ENCODE results near the gene IL1R2.
A peak's percentile ranks its signal among the peaks of the same experiment; 100 is the strongest.

DNA sequence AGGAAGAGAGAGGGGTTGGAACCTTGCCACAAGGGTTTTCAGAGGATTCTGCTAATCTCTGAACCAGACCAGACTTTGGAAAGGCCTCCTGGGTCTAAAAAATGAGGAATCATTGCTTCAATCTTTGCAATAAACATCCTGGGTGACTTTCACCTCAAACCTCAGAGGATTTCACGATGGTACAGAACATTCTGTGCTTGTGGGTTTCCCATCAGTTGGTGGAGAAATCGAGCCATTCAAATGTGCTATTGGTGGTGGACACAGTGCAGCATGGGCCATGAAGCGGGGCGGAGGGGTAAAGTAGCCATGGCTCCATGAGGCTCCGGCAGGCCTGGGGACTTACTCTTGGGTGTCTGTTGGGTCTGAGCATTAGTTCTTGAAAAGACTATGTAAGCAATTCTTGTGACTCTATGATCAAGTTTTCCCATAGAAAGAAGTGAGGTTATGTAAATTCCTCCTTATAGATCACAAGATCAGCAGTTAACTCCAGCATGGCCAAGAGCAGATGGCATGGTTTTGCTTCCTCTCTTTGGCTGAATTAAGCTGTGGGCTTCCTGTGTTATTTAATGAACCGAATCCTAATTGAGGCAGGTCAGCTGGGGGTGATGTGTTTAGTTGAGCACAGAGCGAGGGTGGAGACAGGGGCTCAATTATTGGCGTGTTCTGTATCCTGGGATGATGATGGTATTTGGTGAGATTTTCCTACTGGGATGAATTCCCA is 1.9 kb upstream of the IL1R2 start:
- TF ChIP-seq CTCF (IDR thresholded peaks at IDR 0.05) (no peak), POLR2A (IDR thresholded peaks at IDR 0.05) (peak in 1 of 4 donors; percentile 50), POLR2AphosphoS5 (IDR thresholded peaks at IDR 0.05) (peak; percentile 76 to 88)
